DOHH2 (cell line): Measurements from ENCODE around the gene IER3.

ENCODE experiments used
- H3F3A ChIP-seq: fragments of 200-600 bp; sonication (generic), shearing (Covaris generic); 2 replicates; pipeline ENCODE4 v1.6.0; 2016; ENCODE audit warnings: antibody characterized with exemption, mild to moderate bottlenecking; ENCODE audit not compliant: control insufficient read depth, insufficient read depth
- H3K27ac ChIP-seq: fragments of 200-600 bp; sonication (generic); 2 replicates; pipeline ENCODE4 v1.5.1; 2014; ENCODE audit warnings: low read depth, mild to moderate bottlenecking, low read length, moderate library complexity
- H3K27me3 ChIP-seq: fragments of 200-600 bp; sonication (generic); 2 replicates; pipeline ENCODE4 v1.6.1; 2014; ENCODE audit warnings: mild to moderate bottlenecking, low read length, mixed read lengths; ENCODE audit not compliant: control insufficient read depth
- H3K36me3 ChIP-seq: fragments of 200-600 bp; sonication (generic); 2 replicates; pipeline ENCODE4 v1.6.1; 2014; ENCODE audit warnings: mild to moderate bottlenecking, low read length, moderate library complexity, mixed read lengths; ENCODE audit not compliant: control insufficient read depth
- H3K4me1 ChIP-seq: fragments of 200-600 bp; sonication (generic); 2 replicates; pipeline ENCODE4 v1.6.1; 2014; ENCODE audit warnings: mild to moderate bottlenecking, low read length, mixed read lengths; ENCODE audit not compliant: control insufficient read depth
- H3K4me2 ChIP-seq: fragments of 200-600 bp; sonication (generic); 2 replicates; pipeline ENCODE4 v1.6.0; 2014; ENCODE audit warnings: mild to moderate bottlenecking, low read length, moderate library complexity
- H3K4me3 ChIP-seq: fragments of 200-600 bp; sonication (generic); 2 replicates; pipeline ENCODE4 v1.5.1; 2014; ENCODE audit warnings: mild to moderate bottlenecking, low read length, mixed read lengths
- H3K79me2 ChIP-seq: fragments of 200-600 bp; sonication (generic); 2 replicates; pipeline ENCODE4 v1.6.1; 2014; ENCODE audit warnings: mild to moderate bottlenecking, low read length, mixed read lengths; ENCODE audit not compliant: control insufficient read depth
- H3K9me2 ChIP-seq: fragments of 200-600 bp; sonication (generic); replicated peaks from 2 replicates; pipeline ENCODE4 v1.6.1; 2014; ENCODE audit warnings: mild to moderate bottlenecking, low read length, mixed read lengths; ENCODE audit not compliant: control insufficient read depth
- H3K9me3 ChIP-seq: fragments of 200-600 bp; sonication (generic); 2 replicates; pipeline ENCODE4 v1.6.1; 2014; ENCODE audit warnings: antibody characterized with exemption, low read length, mixed read lengths; ENCODE audit not compliant: control insufficient read depth, insufficient read depth
- H4K20me1 ChIP-seq: fragments of 200-600 bp; sonication (generic); 2 replicates; pipeline ENCODE4 v1.6.0; 2014; ENCODE audit warnings: low read depth, mild to moderate bottlenecking, antibody characterized with exemption, low read length, moderate library complexity; ENCODE audit not compliant: control insufficient read depth, insufficient read depth
- CTCF ChIP-seq: fragments of 200-600 bp; sonication (generic); IDR thresholded peaks from one replicate; pipeline ENCODE4 v1.5.1; 2014; ENCODE audit warnings: antibody characterized with exemption, mild to moderate bottlenecking, low read depth, low read length; ENCODE audit not compliant: poor library complexity, severe bottlenecking
- EZH2phosphoT487 ChIP-seq: fragments of 200-600 bp; sonication (generic); IDR thresholded peaks from 2 replicates; pipeline ENCODE4 v1.6.1; 2017; ENCODE audit warnings: borderline replicate concordance, mild to moderate bottlenecking, antibody characterized with exemption, low read length, moderate library complexity, mixed read lengths

IER3 gene

GRCh38 chr6:30721198-30722024 lies 22.9 kb downstream of the IER3 start:
- Histone ChIP-seq H3K36me3 (peaks cover 75% of the 10 kb centered on the region), H3K79me2 (peaks cover 82% of the 10 kb centered on the region), H3F3A (peaks cover 70% of the 10 kb centered on the region), H3K27ac (peak overlapping the region; percentile 100), H3K9me3 (no peaks in the 10 kb centered on the region), H3K4me2 (peak overlapping the region; percentile 94), H3K9me2 (no peaks in the 10 kb centered on the region), H3K4me1 (peaks cover 53% of the 10 kb centered on the region), H3K27me3 (no peaks in the 10 kb centered on the region), H3K4me3 (peak overlapping the region; percentile 88), H4K20me1 (peaks cover 16% of the 10 kb centered on the region)
- TF ChIP-seq CTCF (peak; percentile 28), EZH2phosphoT487 (no peak)

- H4K20me1 ChIP-seq = peaks cover 16% of the 10 kb centered on the region
- peaks cover 86% of the 10 kb centered on the region for H3K79me2 ChIP-seq
- no peaks in the 10 kb centered on the region for H3K9me3 ChIP-seq
- TF ChIP-seq CTCF (no peak), EZH2phosphoT487 (no peak)
- peak overlapping the region; percentile 100 for H3K27ac ChIP-seq
- peak overlapping the region; percentile 88 for H3K4me3 ChIP-seq
- peaks cover 65% of the 10 kb centered on the region for H3F3A ChIP-seq
- H3K4me1 ChIP-seq = peaks cover 57% of the 10 kb centered on the region
- peaks cover 76% of the 10 kb centered on the region for H3K36me3 ChIP-seq
- no peaks in the 10 kb centered on the region for H3K27me3 ChIP-seq
- peak overlapping the region; percentile 76 for H3K4me2 ChIP-seq
- no peaks in the 10 kb centered on the region for H3K9me2 ChIP-seq
These were observed 23.6 kb downstream of the IER3 start for GRCh38 chr6:30720738-30721197.

GRCh38 chr6:30719791-30720737 lies 24.3 kb downstream of the IER3 start, which contains the start of gene TUBB:
Gene TUBB (plus strand): TSS chr6:30720352. CDS start chr6:30720507, 155 bp downstream.
- Histone ChIP-seq H3K36me3 (peaks cover 76% of the 10 kb centered on the region), H4K20me1 (peaks cover 16% of the 10 kb centered on the region)

More at GRCh38 chr6:30719791-30720737, 24.3 kb downstream of the IER3 start, which contains the start of gene TUBB:
- Histone ChIP-seq H3K9me2 (no peaks in the 10 kb centered on the region), H3K27me3 (no peaks in the 10 kb centered on the region), H3K4me1 (peaks cover 58% of the 10 kb centered on the region), H3K4me2 (peak within 1 kb of the TSS; percentile 97), H3K79me2 (peaks cover 90% of the 10 kb centered on the region), H3K4me3 (peak within 1 kb of the TSS; percentile 88), H3K9me3 (no peaks in the 10 kb centered on the region), H3F3A (peaks cover 58% of the 10 kb centered on the region), H3K27ac (peak within 1 kb of the TSS; percentile 100)
- no peak for TF ChIP-seq CTCF
- no peak for TF ChIP-seq EZH2phosphoT487
